Hair follicular keratinocyte (primary cell): ENCODE measurements around the gene LRRC52. TPM values are rescaled to one million over a fixed set of nuclear protein-coding genes. Genes with fewer than 3 reads are reported as not detected.

Source experiments
- total RNA-seq: library from RNA; depleted of rRNA; stranded (reverse); fragments of >200 nt; gene quantifications from 2 replicates; pipeline ENCODE4 v1.2.3, GENCODE V29; 2015

LRRC52 gene, protein sequence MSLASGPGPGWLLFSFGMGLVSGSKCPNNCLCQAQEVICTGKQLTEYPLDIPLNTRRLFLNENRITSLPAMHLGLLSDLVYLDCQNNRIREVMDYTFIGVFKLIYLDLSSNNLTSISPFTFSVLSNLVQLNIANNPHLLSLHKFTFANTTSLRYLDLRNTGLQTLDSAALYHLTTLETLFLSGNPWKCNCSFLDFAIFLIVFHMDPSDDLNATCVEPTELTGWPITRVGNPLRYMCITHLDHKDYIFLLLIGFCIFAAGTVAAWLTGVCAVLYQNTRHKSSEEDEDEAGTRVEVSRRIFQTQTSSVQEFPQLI
- not detected in 2 replicates for total RNA-seq

DNA sequence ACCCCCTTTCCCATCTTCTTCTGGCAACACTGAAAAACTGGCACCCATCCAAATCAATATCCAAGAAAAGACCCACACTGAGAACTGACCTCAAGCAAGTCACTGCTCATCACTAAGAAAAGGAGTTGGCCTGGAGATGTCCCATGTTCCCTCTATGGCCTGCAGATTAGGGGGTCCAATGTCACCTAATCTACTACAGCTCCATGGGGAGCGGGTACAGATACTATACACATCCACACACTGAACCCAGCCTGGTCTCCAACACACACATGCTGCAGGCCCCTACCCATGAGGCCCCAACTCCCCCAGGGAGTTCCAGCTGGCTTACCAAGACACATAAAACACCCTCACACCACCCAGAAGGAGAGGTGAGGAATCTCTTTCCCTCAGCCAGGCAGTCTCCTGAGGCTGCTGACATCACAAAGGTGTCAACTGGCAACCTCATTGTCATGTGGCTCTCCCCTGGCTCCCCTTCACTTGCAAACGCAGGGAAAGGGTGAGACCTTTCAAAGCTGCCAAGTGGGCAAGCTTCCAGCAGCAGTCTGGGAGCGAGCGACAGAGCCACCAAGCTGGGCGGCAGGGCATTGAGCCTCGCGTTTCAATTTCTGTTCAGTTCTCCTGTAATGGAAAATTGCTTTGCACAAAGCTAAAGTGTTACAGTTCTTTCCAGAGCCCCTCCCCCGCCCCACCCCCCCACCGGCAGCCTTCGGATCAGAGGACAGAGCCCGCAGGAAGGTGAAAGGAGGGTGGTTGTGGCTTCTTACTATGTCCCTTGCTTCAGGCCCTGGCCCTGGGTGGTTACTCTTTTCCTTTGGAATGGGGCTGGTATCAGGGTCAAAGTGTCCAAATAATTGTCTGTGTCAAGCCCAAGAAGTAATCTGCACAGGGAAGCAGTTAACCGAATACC is at the start of gene LRRC52:
Gene LRRC52, plus strand, starts transcription at position 469 of the 907 bp plus-strand sequence. Its CDS starts 297 bp downstream, at position 766.

Other genes starting within 250 kb of the LRRC52 start
- not detected in 2 replicates for gene LMX1A, start 187.3 kb upstream of the LRRC52 start, total RNA-seq
- gene RXRG, start 98.9 kb upstream of the LRRC52 start, total RNA-seq, result not detected in 2 replicates
- gene MGST3, start 87.2 kb downstream of the LRRC52 start, total RNA-seq, result 116 and 221 TPM in 2 replicates
- gene ALDH9A1, start 154.6 kb downstream of the LRRC52 start, total RNA-seq, result 45.5 and 65.5 TPM in 2 replicates
- 51.9 and 68.0 TPM in 2 replicates for gene TMCO1, start 224.9 kb downstream of the LRRC52 start, total RNA-seq